SK-N-SH (cell line): ENCODE data around the gene UBLCP1. TPM values are rescaled to one million over a fixed set of nuclear protein-coding genes. Genes with fewer than 3 reads are reported as not detected.

Experiments
- CTCF ChIA-PET: fragments of 300-600, 350-600 bp; formaldehyde crosslinking; extraction: SDS; loops from one replicate; lab custom pipeline; 2021; lab: Yijun Ruan, JAX
- POLR2A ChIA-PET: fragments of 350-600 bp; sonication (Branson Sonifier 250); formaldehyde crosslinking; extraction: SDS; loops from one replicate; lab custom pipeline; 2020; ENCODE audit warnings: antibody characterized with exemption, inconsistent platforms; lab: Yijun Ruan, JAX
- DNase-seq: peaks from one replicate; pipeline ENCODE4 v3.0.0; 2012
- H2AFZ ChIP-seq: fragments of 200-600 bp; sonication (generic); 2 replicates; pipeline ENCODE4 v1.8.1; 2016; ENCODE audit warnings: antibody characterized with exemption, mild to moderate bottlenecking, low read depth
- H3F3A ChIP-seq: fragments of 200-600 bp; sonication (generic); replicated peaks from 2 replicates; pipeline ENCODE3; 2016; ENCODE audit warnings: antibody characterized with exemption, mild to moderate bottlenecking; ENCODE audit not compliant: insufficient read depth
- H3K27ac ChIP-seq, 2 experiments: fragments of 200-500 bp in 1 of 2; fragments of 200-600 bp in 1 of 2; sonication (Bioruptor generic) in 1 of 2; sonication (generic), shearing (Covaris generic) in 1 of 2; 2 replicates each; pipeline versions ENCODE4 v1.5.1 to v1.6.1; 2014 to 2016; ENCODE audit warnings: low read depth in 2 of 2, inconsistent platforms in 1 of 2, low read length in 1 of 2, mild to moderate bottlenecking in 1 of 2, mixed read lengths in 1 of 2
- H3K27me3 ChIP-seq: fragments of 200-600 bp; sonication (generic), shearing (Covaris generic); 2 replicates; pipeline ENCODE4 v1.6.1; 2016; ENCODE audit warnings: mixed run types; ENCODE audit not compliant: insufficient read depth
- H3K36me3 ChIP-seq, 2 experiments: fragments of 200-500 bp in 1 of 2; fragments of 200-600 bp in 1 of 2; sonication (Bioruptor generic) in 1 of 2; sonication (generic) in 1 of 2; replicated peaks in 1 of 2; 2 replicates each; pipeline versions ENCODE3 to v1.5.1; 2014 to 2016; ENCODE audit warnings: low read length in 1 of 2, mild to moderate bottlenecking in 1 of 2; ENCODE audit not compliant: insufficient read depth in 2 of 2, control insufficient read depth in 1 of 2
- H3K4me1 ChIP-seq, 2 experiments: fragments of 200-500 bp in 1 of 2; fragments of 200-600 bp in 1 of 2; sonication (Bioruptor generic) in 1 of 2; sonication (generic), shearing (Covaris generic) in 1 of 2; 2 replicates each; pipeline versions ENCODE4 v1.5.1 to v1.6.1; 2014 to 2016; ENCODE audit warnings: low read depth in 1 of 2, low read length in 1 of 2, mixed run types in 1 of 2; ENCODE audit not compliant: insufficient read depth in 2 of 2, control insufficient read depth in 1 of 2
- H3K4me2 ChIP-seq: fragments of 200-600 bp; sonication (generic), shearing (Covaris generic); 2 replicates; pipeline ENCODE4 v1.6.1; 2017; ENCODE audit warnings: mixed run types
- H3K4me3 ChIP-seq, 2 experiments: fragments of 200-500 bp in 1 of 2; fragments of 200-600 bp in 1 of 2; sonication (Bioruptor generic) in 1 of 2; sonication (generic), shearing (Covaris generic) in 1 of 2; 2 replicates each; pipeline versions ENCODE4 v1.5.1 to v1.8.1; 2014 to 2016; ENCODE audit warnings: low read depth in 2 of 2, inconsistent platforms in 1 of 2, low read length in 1 of 2, mild to moderate bottlenecking in 1 of 2, mixed read lengths in 1 of 2, moderate library complexity in 1 of 2
- H3K79me2 ChIP-seq: fragments of 200-600 bp; sonication (generic); 2 replicates; pipeline ENCODE4 v1.8.1; 2017; ENCODE audit warnings: mild to moderate bottlenecking; ENCODE audit not compliant: insufficient read depth
- H3K9ac ChIP-seq: fragments of 200-600 bp; sonication (generic); 2 replicates; pipeline ENCODE4 v1.6.1; 2017; ENCODE audit warnings: mixed run types
- H3K9me2 ChIP-seq: fragments of 200-600 bp; sonication (generic); 2 replicates; pipeline ENCODE4 v1.6.1; 2017; ENCODE audit warnings: mixed run types
- H3K9me3 ChIP-seq: fragments of 200-600 bp; sonication (generic); 2 replicates; pipeline ENCODE4 v1.6.1; 2017; ENCODE audit warnings: mixed run types, mild to moderate bottlenecking, moderate library complexity
- H4K20me1 ChIP-seq: fragments of 200-600 bp; sonication (generic); 2 replicates; pipeline ENCODE4 v1.6.1; 2017; ENCODE audit warnings: mild to moderate bottlenecking, mixed run types; ENCODE audit not compliant: insufficient read depth
- ELF1 ChIP-seq: IDR thresholded peaks from 2 replicates; pipeline ENCODE4 v1.4.0; 2012
- FOSL2 ChIP-seq: IDR thresholded peaks from 2 replicates; pipeline ENCODE4 v1.4.0; 2012; ENCODE audit warnings: low read depth, mild to moderate bottlenecking, moderate library complexity, borderline replicate concordance
- FOXJ3 ChIP-seq: sonication (generic); formaldehyde crosslinking; IDR thresholded peaks from 2 replicates; pipeline ENCODE4 v1.5.1; 2020; ENCODE audit warnings: mild to moderate bottlenecking, missing genetic modification reagents
- FOXM1 ChIP-seq: IDR thresholded peaks from 2 replicates; pipeline ENCODE4 v1.4.0; 2012; ENCODE audit warnings: low read depth, mild to moderate bottlenecking
- GATA2 ChIP-seq: sonication (generic); formaldehyde crosslinking; IDR thresholded peaks from 2 replicates; pipeline ENCODE4 v1.5.0; 2020; ENCODE audit warnings: mild to moderate bottlenecking, missing genetic modification reagents
- MEF2A ChIP-seq: IDR thresholded peaks from 2 replicates; pipeline ENCODE4 v1.4.0; 2012; ENCODE audit warnings: low read depth, borderline replicate concordance
- MXI1 ChIP-seq: IDR thresholded peaks from 2 replicates; pipeline ENCODE4 v1.6.1; 2012; ENCODE audit warnings: mild to moderate bottlenecking, low read depth, low read length, improper control_type of control experiment
- NFIC ChIP-seq: IDR thresholded peaks from 2 replicates; pipeline ENCODE4 v1.4.0; 2012; ENCODE audit warnings: borderline replicate concordance
- NRF1 ChIP-seq: IDR thresholded peaks from 2 replicates; pipeline ENCODE4 v1.6.1; 2012; ENCODE audit warnings: low read depth, mild to moderate bottlenecking, low read length
- SIN3A ChIP-seq: IDR thresholded peaks from 2 replicates; pipeline ENCODE4 v1.6.1; 2012; ENCODE audit warnings: low read depth, mild to moderate bottlenecking, low read length, moderate library complexity, borderline replicate concordance
- SMC3 ChIP-seq: IDR thresholded peaks from 2 replicates; pipeline ENCODE4 v1.6.1; 2012; ENCODE audit warnings: low read depth, low read length, improper control_type of control experiment
- TAF1 ChIP-seq: IDR thresholded peaks from 2 replicates; pipeline ENCODE4 v1.6.1; 2012; ENCODE audit warnings: low read depth, mild to moderate bottlenecking, low read length, moderate library complexity, borderline replicate concordance
- TCF12 ChIP-seq: IDR thresholded peaks from 2 replicates; pipeline ENCODE4 v1.4.0; 2012
- TEAD4 ChIP-seq: IDR thresholded peaks from 2 replicates; pipeline ENCODE4 v1.4.0; 2012; ENCODE audit warnings: mild to moderate bottlenecking, borderline replicate concordance; ENCODE audit not compliant: insufficient read depth
- WGBS: methylation state at CpG from one replicate; pipeline ENCODE4 v1.1.6; 2017; ENCODE audit warnings: low lambda C conversion rate; 5-methylcytosine and 5-hydroxymethylcytosine counted together
- polyA plus RNA-seq, 3 experiments: library from polyadenylated mRNA; depleted of rRNA; stranded (reverse); fragments of >200 nt; gene quantifications; 2 replicates each; pipeline ENCODE4 v1.2.3, GENCODE V29; 2012
- TF ChIP-seq, protein P1 (sequence below): fragments of 200-600 bp; sonication (generic); IDR thresholded peaks from 2 replicates; pipeline ENCODE4 v1.6.1; 2017; ENCODE audit warnings: antibody characterized with exemption, mild to moderate bottlenecking, moderate library complexity
- TF ChIP-seq, protein P2 (sequence below): fragments of 150-350 bp; IDR thresholded peaks from 2 replicates; pipeline ENCODE4 v1.6.1; 2017; ENCODE audit warnings: antibody characterized with exemption, low read length, low read depth, borderline replicate concordance
- TF ChIP-seq, protein P3 (sequence below): fragments of 150-350 bp; IDR thresholded peaks from 2 replicates; pipeline ENCODE4 v1.6.1; 2016; ENCODE audit warnings: mild to moderate bottlenecking, low read depth, low read length

UBLCP1 gene
- polyA plus RNA-seq, 1 of the 3 experiments (the other 2 are of a cell fraction) = 13.8 TPM

DNA sequence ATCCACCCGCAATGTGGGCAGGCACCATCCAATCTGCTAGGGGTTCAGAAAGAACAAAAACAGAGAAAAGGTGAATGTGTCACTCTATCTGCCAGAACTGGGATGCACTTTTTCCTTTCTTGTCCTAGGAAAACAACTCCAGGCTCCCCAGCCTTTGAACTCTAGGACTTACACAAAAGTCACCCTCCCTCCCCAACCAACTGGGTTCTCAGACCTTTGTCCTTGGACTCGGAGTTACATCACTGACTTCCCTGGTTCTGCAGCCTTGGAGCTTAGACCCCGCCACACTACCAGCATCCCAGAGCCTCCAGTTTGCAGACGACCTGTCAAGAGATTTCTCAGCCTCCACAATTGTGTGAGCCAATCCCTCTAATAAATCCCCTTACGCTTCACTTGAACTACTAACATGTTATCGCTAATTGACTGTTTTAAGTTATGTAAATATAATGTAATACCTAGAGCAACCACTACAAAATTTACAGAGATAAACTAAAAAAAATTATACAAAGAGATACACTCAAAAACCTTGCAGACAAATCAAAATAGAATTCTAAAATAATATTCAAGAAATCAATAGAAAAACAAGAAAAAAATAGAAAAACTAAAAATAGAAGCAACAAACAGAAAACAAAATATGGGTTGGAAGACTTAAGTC is 5.3 kb upstream of the UBLCP1 start:
- POLR2A ChIA-PET = no interaction called here
- WGBS = 72% methylated on average over 6 of the region's 6 CpGs
- H3K4me3 ChIP-seq = no peak overlapping the region
- TF ChIP-seq GATA2 (CRISPR knock-in tag) (no peak), MEF2A (no peak), SIN3A (no peak)
- TF ChIP-seq, protein P1, sequence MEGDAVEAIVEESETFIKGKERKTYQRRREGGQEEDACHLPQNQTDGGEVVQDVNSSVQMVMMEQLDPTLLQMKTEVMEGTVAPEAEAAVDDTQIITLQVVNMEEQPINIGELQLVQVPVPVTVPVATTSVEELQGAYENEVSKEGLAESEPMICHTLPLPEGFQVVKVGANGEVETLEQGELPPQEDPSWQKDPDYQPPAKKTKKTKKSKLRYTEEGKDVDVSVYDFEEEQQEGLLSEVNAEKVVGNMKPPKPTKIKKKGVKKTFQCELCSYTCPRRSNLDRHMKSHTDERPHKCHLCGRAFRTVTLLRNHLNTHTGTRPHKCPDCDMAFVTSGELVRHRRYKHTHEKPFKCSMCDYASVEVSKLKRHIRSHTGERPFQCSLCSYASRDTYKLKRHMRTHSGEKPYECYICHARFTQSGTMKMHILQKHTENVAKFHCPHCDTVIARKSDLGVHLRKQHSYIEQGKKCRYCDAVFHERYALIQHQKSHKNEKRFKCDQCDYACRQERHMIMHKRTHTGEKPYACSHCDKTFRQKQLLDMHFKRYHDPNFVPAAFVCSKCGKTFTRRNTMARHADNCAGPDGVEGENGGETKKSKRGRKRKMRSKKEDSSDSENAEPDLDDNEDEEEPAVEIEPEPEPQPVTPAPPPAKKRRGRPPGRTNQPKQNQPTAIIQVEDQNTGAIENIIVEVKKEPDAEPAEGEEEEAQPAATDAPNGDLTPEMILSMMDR = peak; percentile 33; the same call in 1 of the 2 replicates
- no peaks in the 10 kb centered on the region for H3K36me3 ChIP-seq
- H3K79me2 ChIP-seq = no peaks in the 10 kb centered on the region
- H3K9me2 ChIP-seq = no peaks in the 10 kb centered on the region
- H3K9ac ChIP-seq = no peak overlapping the region
- DNase-seq = no peak
- CTCF ChIA-PET = interaction anchor here (0.6 to 2.0 kb wide), 3 partner anchors 13 to 101 kb away, joined by 3 to 7 read pairs (median 5); no protein-coding TSS in a partner anchor
- H3F3A ChIP-seq = peaks cover 4% of the 10 kb centered on the region
- H3K4me1 ChIP-seq = peaks cover 0 to 2% of the 10 kb centered on the region in 2 experiments; a peak in 2 of 4 replicates
- H3K27ac ChIP-seq = no peak overlapping the region
- H2AFZ ChIP-seq = no peak overlapping the region
- H3K4me2 ChIP-seq = no peak overlapping the region
- no peaks in the 10 kb centered on the region for H3K27me3 ChIP-seq
- H3K9me3 ChIP-seq = no peaks in the 10 kb centered on the region
- no peaks in the 10 kb centered on the region for H4K20me1 ChIP-seq

DNA sequence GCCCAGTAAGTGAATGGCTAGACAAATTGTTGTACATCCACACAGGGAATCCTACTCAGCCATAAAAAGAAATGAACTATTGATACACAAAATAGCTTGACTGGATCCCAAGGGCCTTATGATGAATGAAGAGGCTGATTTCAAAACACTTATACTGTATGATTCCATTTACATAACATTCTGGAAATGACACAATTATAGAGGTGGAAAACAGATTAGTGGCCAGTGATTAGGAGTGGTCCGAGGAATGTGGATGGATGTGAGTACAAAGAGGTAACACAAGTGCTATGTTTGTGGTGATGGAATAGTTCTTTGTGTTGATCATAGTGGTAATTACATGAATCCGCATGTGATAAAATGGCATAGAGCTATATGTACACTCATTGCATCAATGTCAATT is 4.7 kb upstream of the UBLCP1 start:
- Histone ChIP-seq H3K9me3 (no peaks in the 10 kb centered on the region), H3K9me2 (no peaks in the 10 kb centered on the region), H3K27ac (no peak overlapping the region), H3K79me2 (peaks cover 3% of the 10 kb centered on the region), H3K4me3 (no peak overlapping the region), H3K9ac (no peak overlapping the region), H4K20me1 (no peaks in the 10 kb centered on the region), H2AFZ (no peak overlapping the region), H3K4me2 (no peak overlapping the region), H3K27me3 (no peaks in the 10 kb centered on the region), H3K36me3 (no peaks in the 10 kb centered on the region), H3K4me1 (peaks cover 0 to 2% of the 10 kb centered on the region in 2 experiments; a peak in 2 of 4 replicates), H3F3A (peaks cover 4% of the 10 kb centered on the region)
- DNase-seq = no peak
- ChIA-PET POLR2A (no interaction called here), CTCF (interaction anchor here (2.0 kb wide), 1 partner anchor 101 kb away, joined by 7 read pairs; no protein-coding TSS in a partner anchor)
- WGBS = 92% methylated on average over 2 of the region's 2 CpGs
- no peak for TF ChIP-seq TEAD4
- TF ChIP-seq, protein P2, sequence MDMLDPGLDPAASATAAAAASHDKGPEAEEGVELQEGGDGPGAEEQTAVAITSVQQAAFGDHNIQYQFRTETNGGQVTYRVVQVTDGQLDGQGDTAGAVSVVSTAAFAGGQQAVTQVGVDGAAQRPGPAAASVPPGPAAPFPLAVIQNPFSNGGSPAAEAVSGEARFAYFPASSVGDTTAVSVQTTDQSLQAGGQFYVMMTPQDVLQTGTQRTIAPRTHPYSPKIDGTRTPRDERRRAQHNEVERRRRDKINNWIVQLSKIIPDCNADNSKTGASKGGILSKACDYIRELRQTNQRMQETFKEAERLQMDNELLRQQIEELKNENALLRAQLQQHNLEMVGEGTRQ = no peak
- no peak for TF ChIP-seq FOXM1
- TF ChIP-seq TAF1 = no peak
- no peak for TF ChIP-seq ELF1
- TF ChIP-seq MXI1 = no peak
- TF ChIP-seq TCF12 = no peak
- no peak for TF ChIP-seq SMC3
- no peak for TF ChIP-seq NRF1
- no peak for TF ChIP-seq FOXJ3 (CRISPR knock-in tag)
- no peak for TF ChIP-seq GATA2 (CRISPR knock-in tag)
- no peak for TF ChIP-seq NFIC
- TF ChIP-seq, protein P1 = no peak
- TF ChIP-seq, protein P3, sequence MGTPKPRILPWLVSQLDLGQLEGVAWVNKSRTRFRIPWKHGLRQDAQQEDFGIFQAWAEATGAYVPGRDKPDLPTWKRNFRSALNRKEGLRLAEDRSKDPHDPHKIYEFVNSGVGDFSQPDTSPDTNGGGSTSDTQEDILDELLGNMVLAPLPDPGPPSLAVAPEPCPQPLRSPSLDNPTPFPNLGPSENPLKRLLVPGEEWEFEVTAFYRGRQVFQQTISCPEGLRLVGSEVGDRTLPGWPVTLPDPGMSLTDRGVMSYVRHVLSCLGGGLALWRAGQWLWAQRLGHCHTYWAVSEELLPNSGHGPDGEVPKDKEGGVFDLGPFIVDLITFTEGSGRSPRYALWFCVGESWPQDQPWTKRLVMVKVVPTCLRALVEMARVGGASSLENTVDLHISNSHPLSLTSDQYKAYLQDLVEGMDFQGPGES = no peak
- TF ChIP-seq FOSL2 = no peak
